Limb (tissue), 2 donors: ENCODE results near the gene TBC1D8.

Experiments
- DNase-seq, 2 donors: peaks; one replicate each; pipeline ENCODE4 v3.0.0-alpha.2; 2016; ENCODE audit errors: extremely low spot score in 2 of 2

Gene TBC1D8

GRCh38 chr2:101027852-101028251 lies 123.3 kb downstream of the TBC1D8 start:
- DNase-seq: no peak

DNA sequence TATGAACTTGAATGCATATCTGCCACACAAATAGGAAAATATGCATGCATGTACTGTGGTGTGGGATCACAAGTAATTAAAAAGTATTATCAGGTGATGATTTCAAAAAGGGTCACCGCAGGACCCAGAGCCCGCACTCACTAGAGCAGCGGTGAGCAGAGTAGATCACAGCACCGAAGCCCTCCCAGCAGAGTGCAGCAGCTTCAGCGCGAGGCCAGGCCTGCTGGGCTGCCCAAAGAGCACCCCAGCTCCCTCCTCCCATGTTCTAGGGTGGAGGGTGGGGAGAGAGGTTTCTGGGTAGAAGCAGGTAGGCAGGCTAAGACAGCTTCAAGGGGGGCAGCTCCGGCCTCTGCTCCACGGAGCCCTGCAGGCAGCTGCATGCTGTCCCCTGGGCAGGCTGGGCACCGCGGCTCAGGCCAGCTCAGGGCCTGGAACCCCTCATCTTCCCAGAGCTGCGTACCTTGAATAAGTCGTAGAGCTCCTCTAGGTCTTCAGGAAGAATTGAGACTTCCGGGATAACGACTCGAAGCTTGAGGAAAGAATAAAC lies 124.2 kb downstream of the TBC1D8 start:
- no peak for DNase-seq

DNA sequence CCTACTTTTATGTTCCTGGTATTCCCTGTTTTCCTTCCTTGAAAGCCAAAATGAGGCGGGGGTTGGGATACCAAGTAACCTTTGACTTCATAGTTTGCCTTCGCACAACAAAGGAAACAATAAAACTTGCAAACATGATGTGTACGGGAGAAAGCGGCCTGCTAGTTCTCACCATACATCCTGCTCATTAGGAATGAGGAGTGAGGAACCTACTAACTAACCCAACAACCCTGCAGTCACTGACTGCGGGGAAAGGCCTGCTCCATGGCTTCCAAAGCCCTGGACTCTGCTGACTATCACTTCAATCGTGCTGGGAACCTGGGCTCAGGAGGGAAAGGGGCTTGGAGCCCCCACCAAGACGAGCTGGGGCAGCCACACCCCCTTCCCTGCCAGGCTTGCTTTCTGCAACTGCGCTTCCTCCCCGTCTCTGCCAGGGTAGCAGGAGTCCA lies 124.9 kb downstream of the TBC1D8 start:
- no peak for DNase-seq

GRCh38 chr2:101025561-101025960 lies 125.6 kb downstream of the TBC1D8 start:
- DNase-seq: no peak

- DNase-seq: no peak
Observed at GRCh38 chr2:101023327-101024107, 127.7 kb downstream of the TBC1D8 start.

DNA sequence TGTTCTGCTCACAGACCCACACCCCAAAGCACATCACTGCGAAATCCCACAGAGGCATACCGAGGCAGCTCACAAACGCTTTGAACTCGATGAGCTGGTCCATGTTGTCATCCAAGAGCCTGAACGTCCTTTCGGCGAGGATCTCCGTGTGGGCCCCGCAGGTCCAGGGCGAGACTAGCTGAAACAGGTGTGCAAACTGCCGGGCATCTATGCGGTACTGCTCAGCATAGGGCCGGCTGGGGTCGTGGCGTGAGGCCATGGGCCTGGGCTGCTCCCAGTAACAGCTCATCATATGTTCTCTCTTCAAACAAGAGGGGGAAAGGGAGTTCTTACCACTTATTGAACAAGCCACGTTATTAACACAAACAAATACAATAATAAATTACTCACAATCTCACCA lies 129.0 kb downstream of the TBC1D8 start:
- no peak for DNase-seq

GRCh38 chr2:101018934-101019333 lies 132.2 kb downstream of the TBC1D8 start:
- no peak for DNase-seq

GRCh38 chr2:101017371-101017770 lies 133.8 kb downstream of the TBC1D8 start:
- no peak for DNase-seq

GRCh38 chr2:101014264-101014857 lies 136.8 kb downstream of the TBC1D8 start:
- no peak for DNase-seq

DNA sequence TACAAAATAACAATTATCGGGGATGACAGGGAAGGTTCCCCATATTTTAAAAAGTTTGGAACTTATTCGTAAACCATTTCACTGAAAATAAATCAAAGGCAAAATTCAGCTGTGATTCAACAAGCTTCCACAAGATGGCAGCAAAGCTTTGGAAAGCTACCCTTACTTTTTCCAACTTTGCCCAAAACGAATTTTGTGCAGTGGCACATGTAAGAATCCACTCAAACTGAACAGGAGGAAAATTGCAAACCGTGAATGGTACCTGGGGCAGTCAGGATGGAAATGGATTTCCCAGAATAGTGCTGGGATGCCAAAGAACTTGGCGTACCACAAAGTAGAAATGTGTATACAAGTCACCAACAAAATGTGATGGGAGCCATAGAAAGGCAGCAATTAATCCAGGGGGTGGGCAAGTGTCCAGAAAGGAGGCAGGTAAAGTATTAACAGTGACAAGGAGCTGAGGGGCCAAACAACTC lies 138.4 kb downstream of the TBC1D8 start:
- peak; percentile 50 to 69 for DNase-seq

DNA sequence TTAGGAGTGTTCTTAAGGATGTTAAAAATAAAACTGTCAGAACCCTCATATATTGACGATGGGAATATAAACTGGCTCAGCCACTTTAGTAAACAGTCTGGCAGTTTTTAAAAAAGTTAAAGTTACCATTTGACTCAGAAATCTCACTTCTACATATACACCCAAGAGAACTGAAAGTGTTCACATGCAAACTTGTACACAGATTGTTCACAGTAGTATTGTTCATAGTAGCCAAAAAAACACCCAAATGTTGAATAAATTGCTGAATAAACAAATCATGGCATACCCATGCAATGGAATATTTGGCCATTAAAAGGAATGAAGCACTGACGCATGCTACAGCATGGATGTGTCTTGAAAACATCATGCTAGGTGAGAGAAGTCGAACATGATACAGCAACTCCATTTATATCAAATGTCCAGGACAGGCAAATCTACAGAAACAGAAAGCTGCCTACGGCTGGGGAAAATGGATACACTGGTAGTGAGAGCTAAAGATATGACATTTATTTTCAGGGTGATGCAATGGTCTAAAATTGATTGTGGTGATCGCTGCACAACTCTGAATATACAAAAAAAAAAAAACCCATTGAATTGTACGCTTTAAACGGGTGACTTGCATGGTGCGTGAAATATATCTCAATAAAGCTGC lies 139.0 kb downstream of the TBC1D8 start:
- DNase-seq: no peak

- no peak for DNase-seq
Observed at GRCh38 chr2:101011152-101011551, 140.0 kb downstream of the TBC1D8 start.

GRCh38 chr2:101007415-101008345 lies 143.5 kb downstream of the TBC1D8 start:
- DNase-seq: no peak

GRCh38 chr2:101006065-101006715 lies 145.0 kb downstream of the TBC1D8 start:
- no peak for DNase-seq

DNA sequence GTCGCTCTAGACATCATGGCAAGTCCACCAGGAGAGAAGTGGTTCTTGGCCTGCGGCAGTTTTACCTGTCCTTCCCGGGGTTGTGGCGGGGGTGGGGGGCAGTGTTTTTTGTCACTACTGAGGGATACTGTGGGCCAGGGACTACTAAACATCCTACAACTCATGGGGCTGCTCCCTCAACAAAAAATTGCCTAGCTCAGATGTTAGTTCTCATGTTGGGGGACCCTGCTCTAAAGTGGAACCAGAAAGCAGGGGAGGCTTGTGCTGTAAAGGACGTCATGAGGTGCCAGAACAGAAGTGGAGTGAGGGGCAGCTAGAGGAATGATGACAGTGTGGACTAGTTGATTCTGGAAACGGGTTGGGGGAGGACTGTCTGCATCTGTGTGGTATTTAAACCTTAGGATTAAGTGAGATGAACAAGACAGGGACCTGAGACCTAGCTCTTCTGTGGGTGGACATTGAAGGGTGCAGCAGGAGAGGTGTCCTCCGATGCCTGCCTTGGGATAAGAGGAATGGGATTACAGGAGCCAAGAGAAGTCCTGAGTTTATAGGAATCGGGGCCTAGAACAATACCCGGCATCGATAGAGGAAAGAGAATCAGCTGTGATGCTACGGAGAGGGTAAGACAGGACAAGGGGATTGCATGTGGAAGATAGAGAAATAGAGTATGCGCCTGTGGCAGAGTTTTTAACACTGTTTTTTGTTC lies 146.4 kb downstream of the TBC1D8 start:
- no peak for DNase-seq

DNA sequence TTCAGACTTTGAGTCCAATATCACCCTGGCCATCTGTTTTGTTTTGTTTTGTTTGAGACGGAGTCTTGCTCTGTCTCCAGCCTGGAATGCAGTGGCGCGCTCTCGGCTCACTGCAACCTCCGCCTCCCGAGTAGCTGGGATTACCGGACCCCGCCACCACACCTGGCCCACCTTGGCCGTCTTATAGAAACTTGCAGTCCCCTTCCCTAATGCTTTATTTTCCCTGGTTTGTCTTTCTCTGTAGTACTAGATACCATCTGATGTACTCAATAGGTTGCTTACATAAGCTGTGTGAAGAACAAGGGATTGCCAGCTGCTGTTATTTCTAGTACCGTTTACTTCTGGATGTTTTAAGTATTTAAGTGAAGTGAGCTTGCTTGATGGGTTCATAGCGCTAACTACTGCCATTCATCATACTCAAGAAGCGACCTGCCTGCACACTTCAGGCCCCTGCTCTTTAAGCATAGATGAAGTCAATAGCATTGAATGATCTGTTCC lies 147.9 kb downstream of the TBC1D8 start:
- no peak for DNase-seq

DNA sequence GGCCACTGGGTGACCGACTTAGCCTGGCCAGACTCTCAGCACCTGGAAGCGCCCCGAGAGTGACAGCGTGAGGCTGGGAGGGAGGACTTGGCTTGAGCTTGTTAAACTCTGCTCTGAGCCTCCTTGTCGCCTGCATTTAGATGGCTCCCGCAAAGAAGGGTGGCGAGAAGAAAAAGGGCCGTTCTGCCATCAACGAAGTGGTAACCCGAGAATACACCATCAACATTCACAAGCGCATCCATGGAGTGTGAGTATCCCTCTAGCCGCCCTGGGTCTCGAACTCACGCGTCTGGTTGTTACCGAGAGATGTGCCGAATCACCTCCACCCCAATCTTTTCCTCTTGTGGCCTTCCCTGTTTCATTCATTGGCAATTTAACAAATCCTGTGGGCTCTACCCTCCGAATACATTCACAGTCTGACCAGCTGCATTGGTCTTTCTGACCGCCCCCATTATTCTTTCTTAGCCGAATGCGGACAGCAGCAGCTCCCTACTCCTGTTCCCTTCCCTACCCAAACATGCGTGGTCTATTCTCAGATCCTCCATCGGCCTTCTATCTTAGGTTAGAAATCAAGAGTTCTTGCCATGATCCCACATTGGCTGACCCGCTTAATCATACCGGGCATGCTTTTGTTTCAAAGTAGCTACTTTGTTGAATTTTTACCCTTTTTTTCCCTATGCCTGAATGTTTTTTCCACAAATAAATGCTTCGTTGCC lies 148.5 kb downstream of the TBC1D8 start:
- DNase-seq: no peak

GRCh38 chr2:101001691-101002561 lies 149.3 kb downstream of the TBC1D8 start, which contains the start of gene RPL31:
RPL31 (plus strand) TSS chr2:101002289; CDS start chr2:101002702, 413 bp downstream.
- peak; percentile 97 to 99 for DNase-seq
